GM18507 (cell line): Measurements from ENCODE around the gene SSTR5.
"Not testable (repeated sequence)": the region's sequence is repeated elsewhere in the genome, so short reads cannot be mapped to it uniquely, and the experiment has no call there.

Experiments used
- DNase-seq: peaks from one replicate; pipeline ENCODE4 v3.0.0; 2011; ENCODE audit warnings: low read depth; ENCODE audit not compliant: insufficient read length; ENCODE audit errors: extremely low spot score
- FAIRE-seq: peaks from 2 replicates; lab custom pipeline; 2011; peaks lifted over from hg19 to GRCh38; lab: Jason Lieb, UNC

Gene SSTR5

GRCh38 chr16:1082952-1083675 is 10.6 kb downstream of the SSTR5 start:
- DNase-seq (no peak), FAIRE-seq (no peak)

- no peak for FAIRE-seq
- no peak for DNase-seq
Observed at GRCh38 chr16:1084971-1085370, 12.4 kb downstream of the SSTR5 start.

GRCh38 chr16:1086443-1086842 is 13.9 kb downstream of the SSTR5 start:
- not testable (repeated sequence) for FAIRE-seq, DNase-seq

GRCh38 chr16:1088295-1089170 is 16.0 kb downstream of the SSTR5 start:
- FAIRE-seq (no peak), DNase-seq (no peak)

- FAIRE-seq (no peak), DNase-seq (no peak)
Observed at GRCh38 chr16:1089439-1089821, 16.9 kb downstream of the SSTR5 start.

- DNase-seq (no peak), FAIRE-seq (no peak)
Observed at GRCh38 chr16:1089822-1090619, 17.5 kb downstream of the SSTR5 start.

GRCh38 chr16:1090620-1091587 is 18.4 kb downstream of the SSTR5 start:
- FAIRE-seq (no peak), DNase-seq (no peak)

GRCh38 chr16:1091992-1092552 is 19.5 kb downstream of the SSTR5 start:
- no peak for DNase-seq
- FAIRE-seq, result no peak

GRCh38 chr16:1092685-1093283 is 20.2 kb downstream of the SSTR5 start:
- not testable (repeated sequence) for DNase-seq, FAIRE-seq

- FAIRE-seq (no peak), DNase-seq (no peak)
Observed at GRCh38 chr16:1093284-1094123, 21.0 kb downstream of the SSTR5 start.

GRCh38 chr16:1094124-1094479 is 21.6 kb downstream of the SSTR5 start:
- FAIRE-seq, result no peak
- no peak for DNase-seq

- DNase-seq (no peak), FAIRE-seq (no peak)
Observed at GRCh38 chr16:1094601-1095449, 22.3 kb downstream of the SSTR5 start.

GRCh38 chr16:1095450-1096168 is 23.1 kb downstream of the SSTR5 start:
- no peak for FAIRE-seq
- no peak for DNase-seq

GRCh38 chr16:1096169-1097082 is 23.9 kb downstream of the SSTR5 start, which contains the start of gene C1QTNF8:
Gene C1QTNF8, minus strand, starts transcription at chr16:1096244. Its CDS starts 1,322 bp downstream, at chr16:1094922.
- FAIRE-seq, result no peak
- no peak for DNase-seq

- FAIRE-seq (no peak), DNase-seq (no peak)
Observed at GRCh38 chr16:1097156-1097555, 24.6 kb downstream of the SSTR5 start.
